ENCODE data around the gene OR13C8. TPM values are rescaled to one million over a fixed set of nuclear protein-coding genes. Genes with fewer than 3 reads are reported as not detected.

The OR13C8 gene
- polyA plus RNA-seq, 1 donor (not counting 4 experiments of a cell fraction or from before 2014, with no cell fraction given), result not detected

DNA sequence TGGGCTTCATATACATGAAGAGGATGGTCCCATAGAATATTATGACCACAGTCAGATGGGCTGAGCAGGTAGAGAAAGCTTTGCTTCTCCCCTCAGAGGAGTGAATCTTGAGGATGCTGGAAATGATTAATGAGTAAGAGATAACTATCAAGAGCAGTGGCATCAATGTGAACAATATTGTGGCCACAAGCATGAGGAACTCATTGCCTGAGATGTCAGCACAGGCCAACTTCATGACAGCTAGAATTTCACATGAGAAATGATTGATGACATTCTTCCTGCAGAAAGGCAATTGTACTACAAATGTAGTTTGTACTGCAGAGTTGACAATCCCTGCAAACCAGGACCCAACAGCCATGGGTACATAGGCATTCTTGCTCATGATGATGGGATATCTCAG, 48.5 kb downstream of the OR13C8 start:
- no peak overlapping the region for H2AFZ ChIP-seq (ENCODE audit: control insufficient read depth, low read length)
- no peaks in the 10 kb centered on the region for H3K4me1 ChIP-seq (ENCODE audit: control insufficient read depth, extremely low read depth, insufficient read depth, low read length)
- FAIRE-seq, result no peak
- no peaks in the 10 kb centered on the region for H3K9me1 ChIP-seq (ENCODE audit: control insufficient read depth, extremely low read depth, insufficient read depth, low read length)
- no peaks in the 10 kb centered on the region for H3K79me2 ChIP-seq (ENCODE audit: control insufficient read depth, insufficient read depth, low read length)
- H3K9ac ChIP-seq (ENCODE audit: control insufficient read depth, extremely low read depth, insufficient read depth, low read length), result no peak overlapping the region
- no peaks in the 10 kb centered on the region for H3K36me3 ChIP-seq (ENCODE audit: control insufficient read depth in 2 of 2, extremely low read depth in 1 of 2, insufficient read depth in 2 of 2, low read length in 2 of 2)
- dilution Hi-C loops (cut with MboI; ENCODE audit: extremely low pct_ligation_motif_present, low sequenced_read_pairs), result no loop called here
- no peak overlapping the region for H3K27ac ChIP-seq (ENCODE audit: control insufficient read depth, insufficient read depth, low read length)
- H3K9me3 ChIP-seq (ENCODE audit: control insufficient read depth, low read depth, low read length), result no peaks in the 10 kb centered on the region
- H3K27me3 ChIP-seq (ENCODE audit: control insufficient read depth, extremely low read depth, insufficient read depth, low read length), result no peaks in the 10 kb centered on the region
- no peak for DNase-seq (ENCODE audit: low read depth, low spot score)
- no peak overlapping the region for H3K4me3 ChIP-seq (ENCODE audit: control insufficient read depth in 2 of 3, extremely low read depth in 1 of 3, insufficient read depth in 2 of 3, low read depth in 1 of 3, low read length in 3 of 3)
- no peak for TF ChIP-seq EZH2 (IDR thresholded peaks at IDR 0.05; ENCODE audit: low read length)
- TF ChIP-seq, protein P1, sequence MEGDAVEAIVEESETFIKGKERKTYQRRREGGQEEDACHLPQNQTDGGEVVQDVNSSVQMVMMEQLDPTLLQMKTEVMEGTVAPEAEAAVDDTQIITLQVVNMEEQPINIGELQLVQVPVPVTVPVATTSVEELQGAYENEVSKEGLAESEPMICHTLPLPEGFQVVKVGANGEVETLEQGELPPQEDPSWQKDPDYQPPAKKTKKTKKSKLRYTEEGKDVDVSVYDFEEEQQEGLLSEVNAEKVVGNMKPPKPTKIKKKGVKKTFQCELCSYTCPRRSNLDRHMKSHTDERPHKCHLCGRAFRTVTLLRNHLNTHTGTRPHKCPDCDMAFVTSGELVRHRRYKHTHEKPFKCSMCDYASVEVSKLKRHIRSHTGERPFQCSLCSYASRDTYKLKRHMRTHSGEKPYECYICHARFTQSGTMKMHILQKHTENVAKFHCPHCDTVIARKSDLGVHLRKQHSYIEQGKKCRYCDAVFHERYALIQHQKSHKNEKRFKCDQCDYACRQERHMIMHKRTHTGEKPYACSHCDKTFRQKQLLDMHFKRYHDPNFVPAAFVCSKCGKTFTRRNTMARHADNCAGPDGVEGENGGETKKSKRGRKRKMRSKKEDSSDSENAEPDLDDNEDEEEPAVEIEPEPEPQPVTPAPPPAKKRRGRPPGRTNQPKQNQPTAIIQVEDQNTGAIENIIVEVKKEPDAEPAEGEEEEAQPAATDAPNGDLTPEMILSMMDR (optimal IDR thresholded peaks at IDR 0.05 in 1 of 3, IDR thresholded peaks at IDR 0.05 in 1 of 3, conservative IDR thresholded peaks at IDR 0.05 in 1 of 3; ENCODE audit: extremely low read depth in 1 of 3, insufficient read depth in 2 of 3, low read length in 3 of 3), result no peak
- H4K20me1 ChIP-seq (ENCODE audit: control insufficient read depth, extremely low read depth, insufficient read depth, low read length), result no peaks in the 10 kb centered on the region
- no peak overlapping the region for H3K4me2 ChIP-seq (ENCODE audit: control insufficient read depth, extremely low read depth, insufficient read depth, low read depth, low read length)

DNA sequence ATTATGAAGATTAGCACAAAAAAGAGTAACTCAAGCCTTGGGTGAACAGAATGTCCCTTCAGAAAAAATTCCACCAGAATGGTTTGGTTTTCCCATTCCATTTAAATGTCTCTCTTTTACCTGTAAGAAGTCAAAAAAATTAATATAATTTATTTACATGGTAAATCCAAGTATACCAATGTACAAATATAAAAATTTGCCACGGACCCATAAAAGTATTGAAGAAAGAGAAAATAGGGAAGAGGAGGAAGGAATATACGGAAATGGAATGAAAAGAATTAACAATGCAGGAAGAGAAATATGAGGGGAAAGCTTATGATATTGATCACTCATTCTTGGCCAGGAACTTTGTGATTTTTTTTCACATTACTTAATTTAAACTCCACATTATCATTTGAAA, 49.1 kb downstream of the OR13C8 start, which contains the start of gene OR13C9:
OR13C9 (minus strand) TSS at position 101 of the 400 bp plus-strand sequence; CDS start at position 101, 0 bp downstream.
- no peak within 1 kb of the TSS for H3K4me3 ChIP-seq (ENCODE audit: control insufficient read depth in 2 of 3, extremely low read depth in 1 of 3, insufficient read depth in 2 of 3, low read depth in 1 of 3, low read length in 3 of 3)
- H3K27ac ChIP-seq (ENCODE audit: control insufficient read depth, insufficient read depth, low read length), result no peak within 1 kb of the TSS
- no peaks in the 10 kb centered on the region for H4K20me1 ChIP-seq (ENCODE audit: control insufficient read depth, extremely low read depth, insufficient read depth, low read length)
- H3K27me3 ChIP-seq (ENCODE audit: control insufficient read depth, extremely low read depth, insufficient read depth, low read length), result no peaks in the 10 kb centered on the region
- TF ChIP-seq, protein P1 (optimal IDR thresholded peaks at IDR 0.05 in 1 of 3, IDR thresholded peaks at IDR 0.05 in 1 of 3, conservative IDR thresholded peaks at IDR 0.05 in 1 of 3; ENCODE audit: extremely low read depth in 1 of 3, insufficient read depth in 2 of 3, low read length in 3 of 3), result no peak
- TF ChIP-seq EZH2 (IDR thresholded peaks at IDR 0.05; ENCODE audit: low read length), result no peak
- FAIRE-seq, result no peak
- no peaks in the 10 kb centered on the region for H3K4me1 ChIP-seq (ENCODE audit: control insufficient read depth, extremely low read depth, insufficient read depth, low read length)
- no peaks in the 10 kb centered on the region for H3K9me3 ChIP-seq (ENCODE audit: control insufficient read depth, low read depth, low read length)
- no peaks in the 10 kb centered on the region for H3K9me1 ChIP-seq (ENCODE audit: control insufficient read depth, extremely low read depth, insufficient read depth, low read length)
- H3K36me3 ChIP-seq (ENCODE audit: control insufficient read depth in 2 of 2, extremely low read depth in 1 of 2, insufficient read depth in 2 of 2, low read length in 2 of 2), result no peaks in the 10 kb centered on the region
- no peak within 1 kb of the TSS for H2AFZ ChIP-seq (ENCODE audit: control insufficient read depth, low read length)
- H3K79me2 ChIP-seq (ENCODE audit: control insufficient read depth, insufficient read depth, low read length), result no peaks in the 10 kb centered on the region
- dilution Hi-C loops (cut with MboI; ENCODE audit: extremely low pct_ligation_motif_present, low sequenced_read_pairs), result no loop called here
- no peak for DNase-seq (ENCODE audit: low read depth, low spot score)
- no peak within 1 kb of the TSS for H3K4me2 ChIP-seq (ENCODE audit: control insufficient read depth, extremely low read depth, insufficient read depth, low read depth, low read length)
- no peak within 1 kb of the TSS for H3K9ac ChIP-seq (ENCODE audit: control insufficient read depth, extremely low read depth, insufficient read depth, low read length)

Other genes starting within 250 kb of the OR13C8 start
- gene OR13F1, start 64.9 kb upstream of the OR13C8 start, polyA plus RNA-seq, result not detected in 3 replicates
- gene OR13C4, start 42.0 kb upstream of the OR13C8 start, polyA plus RNA-seq, result not detected in 3 replicates
- not detected in 3 replicates for gene OR13C3, start 32.3 kb upstream of the OR13C8 start, polyA plus RNA-seq
- gene OR13C5, start 30.2 kb downstream of the OR13C8 start, polyA plus RNA-seq, result not detected in 3 replicates
- gene OR13C2, start 36.5 kb downstream of the OR13C8 start, polyA plus RNA-seq, result not detected in 3 replicates
- not detected in 3 replicates for gene OR13C9, start 49.0 kb downstream of the OR13C8 start, polyA plus RNA-seq
- not detected in 3 replicates for gene OR13D1, start 125.3 kb downstream of the OR13C8 start, polyA plus RNA-seq
- 32.9 to 48.0 TPM (median 47.5 TPM) in 3 replicates for gene NIPSNAP3A, start 178.5 kb downstream of the OR13C8 start, polyA plus RNA-seq
- 0.06 to 0.39 TPM (median 0.30 TPM) in 3 replicates for gene NIPSNAP3B, start 195.0 kb downstream of the OR13C8 start, polyA plus RNA-seq